PC-9 (cell line): ENCODE data around the gene CEP72.

Experiments used
- EZH2 ChIP-seq: fragments of 200-600 bp; sonication (generic); IDR thresholded peaks from 2 replicates; pipeline ENCODE4 v1.8.0; 2017; ENCODE audit warnings: antibody characterized with exemption, low read depth
- TF ChIP-seq, protein P1 (sequence below): fragments of 200-600 bp; sonication (generic); conservative IDR thresholded peaks from 2 replicates; pipeline ENCODE4 v1.6.1; 2017; ENCODE audit warnings: mixed run types, antibody characterized with exemption, mild to moderate bottlenecking, moderate library complexity

- TF ChIP-seq, protein P1, sequence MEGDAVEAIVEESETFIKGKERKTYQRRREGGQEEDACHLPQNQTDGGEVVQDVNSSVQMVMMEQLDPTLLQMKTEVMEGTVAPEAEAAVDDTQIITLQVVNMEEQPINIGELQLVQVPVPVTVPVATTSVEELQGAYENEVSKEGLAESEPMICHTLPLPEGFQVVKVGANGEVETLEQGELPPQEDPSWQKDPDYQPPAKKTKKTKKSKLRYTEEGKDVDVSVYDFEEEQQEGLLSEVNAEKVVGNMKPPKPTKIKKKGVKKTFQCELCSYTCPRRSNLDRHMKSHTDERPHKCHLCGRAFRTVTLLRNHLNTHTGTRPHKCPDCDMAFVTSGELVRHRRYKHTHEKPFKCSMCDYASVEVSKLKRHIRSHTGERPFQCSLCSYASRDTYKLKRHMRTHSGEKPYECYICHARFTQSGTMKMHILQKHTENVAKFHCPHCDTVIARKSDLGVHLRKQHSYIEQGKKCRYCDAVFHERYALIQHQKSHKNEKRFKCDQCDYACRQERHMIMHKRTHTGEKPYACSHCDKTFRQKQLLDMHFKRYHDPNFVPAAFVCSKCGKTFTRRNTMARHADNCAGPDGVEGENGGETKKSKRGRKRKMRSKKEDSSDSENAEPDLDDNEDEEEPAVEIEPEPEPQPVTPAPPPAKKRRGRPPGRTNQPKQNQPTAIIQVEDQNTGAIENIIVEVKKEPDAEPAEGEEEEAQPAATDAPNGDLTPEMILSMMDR = no peak
- TF ChIP-seq EZH2 = no peak
Measured at GRCh38 chr5:573206-573605, 38.9 kb upstream of the CEP72 start.
